Body of pancreas (tissue), 4 donors: ENCODE results near the gene NIN. TPM values are rescaled to one million over a fixed set of nuclear protein-coding genes. Genes with fewer than 3 reads are reported as not detected.

ENCODE experiments used
- ATAC-seq: fragments of 150-250 bp; one replicate; pipeline ENCODE4 v1.9.1; 2016
- DNase-seq, 4 donors: peaks; one replicate each; pipeline ENCODE4 v3.0.0-alpha.2; 2019
- H3K27ac ChIP-seq, 4 donors: fragments of 200-600 bp; sonication (generic); 1 replicate in 3 of 4; 2 replicates in 1 of 4; pipeline versions ENCODE4 v1.5.1 to v1.6.1; 2016 to 2019; ENCODE audit warnings: mild to moderate bottlenecking in 1 of 4, mixed read lengths in 1 of 4, moderate library complexity in 1 of 4
- H3K27me3 ChIP-seq, 2 donors: fragments of 200-600 bp; sonication (generic); one replicate each; pipeline ENCODE4 v1.6.0; 2016; ENCODE audit warnings: mild to moderate bottlenecking in 1 of 2
- H3K36me3 ChIP-seq, 2 donors: fragments of 200-600 bp; sonication (generic); replicated peaks in 1 of 2; 2 replicates each; pipeline ENCODE4 v1.5.1; 2016; ENCODE audit warnings: low read depth in 2 of 2; ENCODE audit not compliant: insufficient read depth in 1 of 2
- H3K4me1 ChIP-seq: fragments of 200-600 bp; sonication (generic); one replicate; pipeline ENCODE4 v1.6.0; 2016
- H3K4me3 ChIP-seq, 2 donors: fragments of 200-600 bp; sonication (generic); 1 replicate in 1 of 2; 2 replicates in 1 of 2; pipeline ENCODE4 v1.5.1; 2016 to 2019
- H3K9me3 ChIP-seq, 3 donors: fragments of 200-600 bp; sonication (generic); 1 replicate in 2 of 3; 2 replicates in 1 of 3; pipeline ENCODE4 v1.5.1; 2016
- CTCF ChIP-seq, 7 experiments: fragments of 450-650 bp in 4 of 7; fragments of 200-600 bp in 3 of 7; sonication (generic) in 3 of 7; IDR thresholded peaks; one replicate each; pipeline ENCODE4 v1.5.1; 2016 to 2019; ENCODE audit warnings: antibody characterized with exemption in 7 of 7
- POLR2A ChIP-seq, 3 donors: fragments of 450-650 bp; IDR thresholded peaks; one replicate each; pipeline ENCODE4 v1.6.1; 2016; ENCODE audit warnings: antibody characterized with exemption in 3 of 3, mild to moderate bottlenecking in 2 of 3
- WGBS, 2 donors: methylation state at CpG; one replicate each; pipeline ENCODE4 v1.1.5; 2017; 5-methylcytosine and 5-hydroxymethylcytosine counted together
- intact Hi-C: fragments of 100-400 bp; cut with DNase I; formaldehyde crosslinking; loops from one replicate; pipeline ENCODE4 v1.15.1; 2023
- total RNA-seq, 2 donors: library from RNA; depleted of rRNA; stranded (reverse); fragments of >200 nt; gene quantifications; one replicate each; pipeline ENCODE4 v1.1.0, GENCODE V29; 2016

NIN gene
- total RNA-seq, 2 donors from 2014 or later = 6.6 to 16.9 TPM

GRCh38 chr14:50714450-50715073 is 116.4 kb downstream of the NIN start:
- H3K4me3 ChIP-seq = no peak overlapping the region
- DNase-seq (peak in 3 of 4 donors; percentile 17 to 36 (median 33)), ATAC-seq (peak; percentile 35)
- intact Hi-C loops = no loop called here
- H3K27me3 ChIP-seq = no peaks in the 10 kb centered on the region
- no peak overlapping the region for H3K27ac ChIP-seq
- no peaks in the 10 kb centered on the region for H3K36me3 ChIP-seq
- WGBS, 2 donors = 63 to 71% methylated on average over 2 of the region's 2 CpGs
- TF ChIP-seq POLR2A (IDR thresholded peaks at IDR 0.05) = no peak
- TF ChIP-seq CTCF (IDR thresholded peaks at IDR 0.05) = peak in 6 of 7 experiments; percentile 37 to 64 (median 46)
- no peaks in the 10 kb centered on the region for H3K9me3 ChIP-seq
- H3K4me1 ChIP-seq = peaks cover 3% of the 10 kb centered on the region

DNA sequence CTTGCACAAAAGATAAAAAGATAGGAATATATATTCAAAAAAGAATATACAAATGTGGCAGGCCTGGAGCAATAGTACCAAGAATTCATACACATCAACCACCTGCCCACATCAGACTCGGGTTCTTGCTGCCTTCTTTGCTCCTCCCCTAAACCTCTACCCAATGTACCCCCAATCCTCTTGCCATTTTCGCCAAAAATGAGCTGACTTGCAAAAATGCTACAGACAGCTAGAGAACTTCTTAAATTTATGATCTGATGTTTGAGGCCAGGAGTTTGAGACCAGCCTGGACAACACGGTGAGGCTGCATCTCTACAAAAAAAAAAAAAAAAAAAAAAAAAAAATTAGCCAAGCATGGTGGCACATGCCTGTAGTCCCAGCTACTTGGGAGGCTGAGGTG is 119.9 kb downstream of the NIN start:
- DNase-seq (no peak), ATAC-seq (no peak)
- Histone ChIP-seq H3K9me3 (no peaks in the 10 kb centered on the region), H3K4me3 (no peak overlapping the region), H3K4me1 (peaks cover 8% of the 10 kb centered on the region), H3K27me3 (no peaks in the 10 kb centered on the region), H3K36me3 (no peaks in the 10 kb centered on the region), H3K27ac (no peak overlapping the region)
- TF ChIP-seq CTCF (IDR thresholded peaks at IDR 0.05) = no peak
- no peak for TF ChIP-seq POLR2A (IDR thresholded peaks at IDR 0.05)
- WGBS, 2 donors = 94 to 96% methylated on average over 3 of the region's 3 CpGs
- intact Hi-C loops = no loop called here

- TF ChIP-seq POLR2A (IDR thresholded peaks at IDR 0.05) = no peak
- no peak for TF ChIP-seq CTCF (IDR thresholded peaks at IDR 0.05)
- no peak overlapping the region for H3K4me3 ChIP-seq
- H3K36me3 ChIP-seq = no peaks in the 10 kb centered on the region
- H3K27me3 ChIP-seq = no peaks in the 10 kb centered on the region
- intact Hi-C loops = no loop called here
- H3K27ac ChIP-seq = no peak overlapping the region
- WGBS, 2 donors = 91 to 93% methylated on average over 21 to 22 of the region's 22 CpGs
- ATAC-seq = no peak
- DNase-seq = no peak
- H3K9me3 ChIP-seq = no peaks in the 10 kb centered on the region
- H3K4me1 ChIP-seq = peaks cover 8% of the 10 kb centered on the region
Measured at GRCh38 chr14:50705026-50705593, 125.9 kb downstream of the NIN start.

DNA sequence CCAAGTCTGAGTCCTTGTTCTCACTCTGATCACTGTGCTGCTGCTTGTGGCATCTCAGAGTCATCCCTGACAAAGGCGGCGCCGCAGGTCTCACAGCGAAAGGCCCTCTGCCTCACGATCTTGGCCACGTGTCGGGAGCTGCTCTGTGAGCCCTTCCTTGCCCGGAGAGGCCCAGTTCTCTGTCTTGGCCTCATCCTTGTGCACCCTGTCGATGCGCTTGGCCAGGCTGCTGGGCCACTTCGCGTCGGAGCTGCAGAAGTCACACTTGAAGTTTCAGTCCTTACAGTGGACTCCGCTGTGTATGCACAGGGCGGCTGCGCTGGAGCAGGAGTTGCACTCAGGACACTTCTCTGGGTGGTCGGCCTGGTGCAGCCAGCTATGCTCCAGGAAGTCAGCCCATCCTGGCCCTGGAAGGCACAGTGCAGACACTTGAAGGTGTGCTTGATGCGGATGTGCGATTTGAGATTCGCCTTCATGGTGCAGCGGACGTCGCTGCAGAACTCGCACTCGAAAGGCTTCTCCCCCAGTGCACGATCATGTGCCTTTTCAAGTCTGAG is 126.4 kb downstream of the NIN start:
- no peak for TF ChIP-seq CTCF (IDR thresholded peaks at IDR 0.05)
- no peak for TF ChIP-seq POLR2A (IDR thresholded peaks at IDR 0.05)
- no peaks in the 10 kb centered on the region for H3K9me3 ChIP-seq
- no peak overlapping the region for H3K4me3 ChIP-seq
- ATAC-seq (no peak), DNase-seq (no peak)
- 92 to 93% methylated on average over 5 to 26 of the region's 26 CpGs for WGBS, 2 donors
- no peaks in the 10 kb centered on the region for H3K27me3 ChIP-seq
- intact Hi-C loops = no loop called here
- no peak overlapping the region for H3K27ac ChIP-seq
- H3K36me3 ChIP-seq = no peaks in the 10 kb centered on the region
- peaks cover 5% of the 10 kb centered on the region for H3K4me1 ChIP-seq
